Cardiac septum (tissue), 1 donor: ENCODE measurements around the gene SGMS1. TPM values are rescaled to one million over a fixed set of nuclear protein-coding genes. Genes with fewer than 3 reads are reported as not detected.
"Not testable (repeated sequence)": the region's sequence is repeated elsewhere in the genome, so short reads cannot be mapped to it uniquely, and the experiment has no call there.

ENCODE experiments used
- DNase-seq: peaks from one replicate; pipeline ENCODE4 v3.0.0-alpha.2; 2020; ENCODE audit warnings: low spot score
- intact Hi-C: fragments of 100-400 bp; cut with DNase I; formaldehyde crosslinking; loops from one replicate; pipeline ENCODE4 v1.14.0; 2022
- total RNA-seq: library from RNA; stranded (reverse); fragmentation: NEBNext Ultra II Directional; extraction: Animal tissue kit (Norgen Biotek cat#: 25700); gene quantifications from one replicate; pipeline ENCODE4 v1.2.1, GENCODE V29; 2021
- donor health status: DM: no; HTN: no; CAD: no.

Gene SGMS1
- total RNA-seq, 1 donor from 2014 or later: 24.3 TPM

GRCh38 chr10:50280049-50280841 is 343.5 kb downstream of the SGMS1 start:
- no peak for DNase-seq
- intact Hi-C loops: no loop called here

- intact Hi-C loops: no loop called here
- no peak for DNase-seq
Measured at GRCh38 chr10:50279489-50279888, 344.3 kb downstream of the SGMS1 start.

GRCh38 chr10:50275650-50276235 is 348.0 kb downstream of the SGMS1 start:
- no peak for DNase-seq
- intact Hi-C loops: no loop called here

- no peak for DNase-seq
- intact Hi-C loops: no loop called here
Measured at GRCh38 chr10:50272531-50272930, 351.2 kb downstream of the SGMS1 start.

- DNase-seq: no peak
- intact Hi-C loops: no loop called here
Measured at GRCh38 chr10:50271564-50272250, 352.0 kb downstream of the SGMS1 start.

GRCh38 chr10:50267877-50268276 is 355.9 kb downstream of the SGMS1 start:
- not testable (repeated sequence) for DNase-seq

GRCh38 chr10:50262625-50263024 is 361.1 kb downstream of the SGMS1 start:
- DNase-seq, intact Hi-C loops: not testable (repeated sequence)

More at GRCh38 chr10:50267877-50268276, 355.9 kb downstream of the SGMS1 start:
- intact Hi-C loops: not testable (repeated sequence)

- intact Hi-C loops: no loop called here
- no peak for DNase-seq
Measured at GRCh38 chr10:50260791-50261281, 362.9 kb downstream of the SGMS1 start.

Other genes starting within 250 kb of the SGMS1 start
- gene ASAH2B, start 116.0 kb upstream of the SGMS1 start, total RNA-seq: 3.0 TPM